ENCODE data around the gene UBE2Q2. TPM values are rescaled to one million over a fixed set of nuclear protein-coding genes. Genes with fewer than 3 reads are reported as not detected.

Gene UBE2Q2
- total RNA-seq, 4 donors from 2014 or later = 17.2 to 18.3 (median 17.6) TPM

DNA sequence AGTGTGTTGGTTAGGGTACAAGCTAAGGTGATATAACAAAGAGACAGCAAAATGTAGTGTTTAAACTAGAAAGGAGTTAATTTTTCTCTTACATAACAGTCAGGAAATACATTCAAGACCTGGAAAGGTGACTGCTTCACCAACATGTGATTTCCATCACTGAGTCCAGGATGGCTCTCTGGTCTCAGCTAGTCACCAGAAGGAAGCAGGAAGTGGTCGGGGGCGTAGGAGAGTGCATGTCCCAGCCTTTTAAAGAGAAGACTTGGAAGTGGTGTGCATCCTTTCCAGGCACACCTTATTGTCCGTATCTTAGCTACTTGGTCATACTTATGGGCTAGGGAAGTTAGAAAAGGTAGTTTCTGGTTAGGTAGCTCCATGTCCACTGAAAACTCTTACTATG is 11.1 kb upstream of the UBE2Q2 start:
- no peak for DNase-seq (ENCODE audit: low spot score in 2 of 2)
- no peak for TF ChIP-seq POLR2A (IDR thresholded peaks at IDR 0.05)
- TF ChIP-seq, protein P1, sequence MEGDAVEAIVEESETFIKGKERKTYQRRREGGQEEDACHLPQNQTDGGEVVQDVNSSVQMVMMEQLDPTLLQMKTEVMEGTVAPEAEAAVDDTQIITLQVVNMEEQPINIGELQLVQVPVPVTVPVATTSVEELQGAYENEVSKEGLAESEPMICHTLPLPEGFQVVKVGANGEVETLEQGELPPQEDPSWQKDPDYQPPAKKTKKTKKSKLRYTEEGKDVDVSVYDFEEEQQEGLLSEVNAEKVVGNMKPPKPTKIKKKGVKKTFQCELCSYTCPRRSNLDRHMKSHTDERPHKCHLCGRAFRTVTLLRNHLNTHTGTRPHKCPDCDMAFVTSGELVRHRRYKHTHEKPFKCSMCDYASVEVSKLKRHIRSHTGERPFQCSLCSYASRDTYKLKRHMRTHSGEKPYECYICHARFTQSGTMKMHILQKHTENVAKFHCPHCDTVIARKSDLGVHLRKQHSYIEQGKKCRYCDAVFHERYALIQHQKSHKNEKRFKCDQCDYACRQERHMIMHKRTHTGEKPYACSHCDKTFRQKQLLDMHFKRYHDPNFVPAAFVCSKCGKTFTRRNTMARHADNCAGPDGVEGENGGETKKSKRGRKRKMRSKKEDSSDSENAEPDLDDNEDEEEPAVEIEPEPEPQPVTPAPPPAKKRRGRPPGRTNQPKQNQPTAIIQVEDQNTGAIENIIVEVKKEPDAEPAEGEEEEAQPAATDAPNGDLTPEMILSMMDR (IDR thresholded peaks at IDR 0.05) = no peak
- intact Hi-C loops (cut with DNase I; ENCODE audit: low total_unique reads) = no loop called here
- no peak overlapping the region for H3K4me3 ChIP-seq (ENCODE audit: low read depth, poor library complexity, severe bottlenecking)
- 77 to 79% methylated on average over 3 of the region's 3 CpGs for WGBS, 2 donors

- WGBS, 2 donors = 92 to 94% methylated on average over 2 of the region's 2 CpGs
These were observed 9.2 kb upstream of the UBE2Q2 start for GRCh38 chr15:75834021-75834420.

DNA sequence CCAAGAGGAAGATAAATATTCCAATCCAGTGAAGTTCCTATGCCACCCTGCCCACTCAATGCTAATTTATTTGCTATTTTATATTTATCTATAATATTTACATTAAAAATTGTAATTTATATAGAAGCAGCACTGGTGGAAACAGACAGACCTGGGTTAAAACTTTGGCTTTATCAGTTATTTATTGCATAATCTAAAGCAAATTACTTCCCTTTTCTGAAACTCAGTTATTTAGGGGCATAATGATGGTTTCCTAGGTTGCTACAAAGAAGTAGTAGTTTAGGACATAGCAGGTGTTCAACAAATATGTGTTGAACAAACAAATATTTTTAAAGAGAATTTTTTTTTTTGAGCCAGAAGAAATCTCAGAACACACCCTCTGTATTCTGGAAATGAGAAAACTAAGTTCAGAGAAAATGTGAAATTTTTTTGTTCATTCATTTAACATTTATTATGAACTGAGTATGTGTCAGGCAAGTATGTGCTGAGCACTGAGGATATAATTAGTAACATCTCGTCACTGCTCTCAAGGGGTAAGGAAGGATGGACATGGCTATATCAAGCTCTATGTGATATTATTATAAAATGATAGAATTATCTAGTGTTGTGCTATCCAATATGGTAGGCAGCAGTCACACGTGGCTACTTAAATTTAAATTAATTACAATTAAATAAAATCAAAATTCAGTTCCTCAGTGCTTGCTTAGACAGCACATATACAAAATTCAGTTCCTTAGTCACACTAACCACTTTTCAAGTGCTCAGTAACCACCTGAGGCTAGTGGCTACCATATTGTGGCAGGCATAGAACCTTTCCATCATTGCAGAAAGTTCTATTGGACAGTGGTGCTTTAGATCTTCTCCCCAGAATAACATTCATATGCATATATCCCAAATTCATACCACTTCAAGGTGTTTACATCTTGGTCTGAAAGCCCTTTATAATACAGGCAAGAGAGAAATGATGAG is 7.0 kb upstream of the UBE2Q2 start:
- WGBS, 2 donors = 62 to 63% methylated on average over 2 of the region's 2 CpGs
- no peak for TF ChIP-seq POLR2A (IDR thresholded peaks at IDR 0.05)
- TF ChIP-seq, protein P1 (IDR thresholded peaks at IDR 0.05) = no peak

More at GRCh38 chr15:75834021-75834420, 9.2 kb upstream of the UBE2Q2 start:
- intact Hi-C loops (cut with DNase I; ENCODE audit: low total_unique reads) = no loop called here
- no peak for DNase-seq (ENCODE audit: low spot score in 2 of 2)
- no peak overlapping the region for H3K4me3 ChIP-seq (ENCODE audit: low read depth, poor library complexity, severe bottlenecking)
- no peak for TF ChIP-seq POLR2A (IDR thresholded peaks at IDR 0.05)
- TF ChIP-seq, protein P1 (IDR thresholded peaks at IDR 0.05) = no peak

GRCh38 chr15:75836959-75837334 is 6.3 kb upstream of the UBE2Q2 start:
- no peak overlapping the region for H3K4me3 ChIP-seq (ENCODE audit: low read depth, poor library complexity, severe bottlenecking)
- DNase-seq (ENCODE audit: low spot score in 2 of 2) = peak; percentile 37 to 85
- whole genome bisulfite sequencing, 2 donors = 88 to 95% methylated on average over 2 of the region's 2 CpGs
- TF ChIP-seq, protein P1 (IDR thresholded peaks at IDR 0.05) = no peak
- TF ChIP-seq POLR2A (IDR thresholded peaks at IDR 0.05) = no peak
- intact Hi-C loops (cut with DNase I; ENCODE audit: low total_unique reads) = no loop called here

More for the DNA sequence above, 7.0 kb upstream of the UBE2Q2 start:
- no peak overlapping the region for H3K4me3 ChIP-seq (ENCODE audit: low read depth, poor library complexity, severe bottlenecking)
- intact Hi-C loops (cut with DNase I; ENCODE audit: low total_unique reads) = no loop called here
- no peak for DNase-seq (ENCODE audit: low spot score in 2 of 2)

DNA sequence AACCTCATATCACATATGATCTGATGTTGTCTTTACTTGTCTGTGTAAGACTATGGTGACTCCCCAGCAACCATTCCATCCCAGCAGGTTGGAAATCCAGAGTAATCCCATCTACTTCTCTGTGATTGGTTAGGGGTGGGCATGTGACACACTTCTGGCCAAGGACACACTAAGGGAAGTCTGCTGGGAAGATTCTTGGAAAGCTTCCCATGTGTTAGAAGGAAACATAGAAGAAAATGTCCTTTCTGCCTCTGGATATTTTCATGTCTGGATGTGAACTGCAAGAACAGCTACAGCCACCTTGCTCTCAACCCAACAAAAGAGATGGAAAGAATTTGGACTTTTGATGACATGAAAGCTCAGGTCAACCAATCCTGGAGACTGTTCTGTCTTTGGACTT is 2.6 kb upstream of the UBE2Q2 start:
- TF ChIP-seq POLR2A (IDR thresholded peaks at IDR 0.05) = no peak
- TF ChIP-seq, protein P1 (IDR thresholded peaks at IDR 0.05) = no peak
- H3K4me3 ChIP-seq (ENCODE audit: low read depth, poor library complexity, severe bottlenecking) = no peak overlapping the region
- intact Hi-C loops (cut with DNase I; ENCODE audit: low total_unique reads) = no loop called here
- no peak for DNase-seq (ENCODE audit: low spot score in 2 of 2)
